ENCODE measurements around the gene RAB3IP.
"Not testable (repeated sequence)": the region's sequence is repeated elsewhere in the genome, so short reads cannot be mapped to it uniquely, and the experiment has no call there.

Gene RAB3IP

DNA sequence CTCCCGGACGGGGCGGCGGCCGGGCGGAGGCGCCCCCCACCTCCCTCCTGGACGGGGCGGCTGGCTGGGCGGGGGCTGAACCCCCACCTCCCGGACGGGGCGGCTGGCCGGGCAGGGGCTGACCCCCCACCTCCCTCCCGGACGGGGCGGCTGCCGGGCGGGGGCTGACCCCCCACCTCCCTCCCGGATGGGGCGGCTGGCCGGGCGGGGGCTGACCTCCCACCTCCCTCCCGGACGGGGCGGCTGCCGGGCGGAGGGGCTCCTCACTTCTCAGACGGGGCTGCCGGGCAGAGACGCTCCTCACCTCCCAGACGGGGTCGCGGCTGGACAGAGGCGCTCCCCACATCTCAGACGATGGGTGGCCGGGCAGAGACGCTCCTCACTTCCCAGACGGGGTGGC, 20.9 kb downstream of the RAB3IP start:
- not testable (repeated sequence) for H3K9me3 ChIP-seq (ENCODE audit: control insufficient read depth, insufficient read depth, low read length); H3K36me3 ChIP-seq (ENCODE audit: control insufficient read depth, insufficient read depth, low read length)

GRCh38 chr12:69765515-69765914, 26.9 kb downstream of the RAB3IP start:
- Histone ChIP-seq H3K36me3 (ENCODE audit: control insufficient read depth, insufficient read depth, low read length) (peaks cover 11% of the 10 kb centered on the region), H3K9me3 (ENCODE audit: control insufficient read depth, insufficient read depth, low read length) (peaks cover 24% of the 10 kb centered on the region), H3K4me3 (ENCODE audit: low read depth, low read length) (no peak overlapping the region), H3K27me3 (ENCODE audit: control insufficient read depth, insufficient read depth, low read length) (no peaks in the 10 kb centered on the region), H3K4me1 (ENCODE audit: control insufficient read depth, insufficient read depth, low read length) (no peaks in the 10 kb centered on the region), H3K9ac (ENCODE audit: low read depth, low read length) (no peak overlapping the region)

More for the DNA sequence above, 20.9 kb downstream of the RAB3IP start:
- H3K27me3 ChIP-seq (ENCODE audit: control insufficient read depth, insufficient read depth, low read length); H3K9ac ChIP-seq (ENCODE audit: low read depth, low read length); H3K4me1 ChIP-seq (ENCODE audit: control insufficient read depth, insufficient read depth, low read length); H3K4me3 ChIP-seq (ENCODE audit: low read depth, low read length): not testable (repeated sequence)

DNA sequence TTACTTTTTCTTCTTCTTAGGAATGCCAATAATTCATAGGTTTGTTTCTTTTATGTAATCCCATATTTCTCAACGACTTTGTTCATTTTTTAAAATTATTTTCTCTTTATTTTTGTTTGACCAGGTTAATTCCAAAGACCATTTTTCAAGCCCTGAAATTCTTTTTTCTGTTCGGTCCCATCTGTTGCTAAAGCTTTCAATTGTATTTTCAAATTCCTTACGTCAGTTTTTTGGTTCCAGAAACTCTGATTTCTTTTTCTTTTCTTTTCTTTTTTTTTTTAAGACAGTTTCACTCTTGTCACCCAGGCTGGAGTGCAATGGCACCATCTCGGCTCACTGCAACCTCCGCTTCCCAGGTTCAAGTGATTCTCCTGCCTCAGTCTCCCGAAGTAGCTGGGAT, 27.6 kb downstream of the RAB3IP start:
- Histone ChIP-seq H3K27me3 (ENCODE audit: control insufficient read depth, insufficient read depth, low read length) (no peaks in the 10 kb centered on the region), H3K4me3 (ENCODE audit: low read depth, low read length) (no peak overlapping the region), H3K9me3 (ENCODE audit: control insufficient read depth, insufficient read depth, low read length) (peaks cover 21% of the 10 kb centered on the region), H3K4me1 (ENCODE audit: control insufficient read depth, insufficient read depth, low read length) (no peaks in the 10 kb centered on the region), H3K36me3 (ENCODE audit: control insufficient read depth, insufficient read depth, low read length) (peaks cover 11% of the 10 kb centered on the region), H3K9ac (ENCODE audit: low read depth, low read length) (no peak overlapping the region)

DNA sequence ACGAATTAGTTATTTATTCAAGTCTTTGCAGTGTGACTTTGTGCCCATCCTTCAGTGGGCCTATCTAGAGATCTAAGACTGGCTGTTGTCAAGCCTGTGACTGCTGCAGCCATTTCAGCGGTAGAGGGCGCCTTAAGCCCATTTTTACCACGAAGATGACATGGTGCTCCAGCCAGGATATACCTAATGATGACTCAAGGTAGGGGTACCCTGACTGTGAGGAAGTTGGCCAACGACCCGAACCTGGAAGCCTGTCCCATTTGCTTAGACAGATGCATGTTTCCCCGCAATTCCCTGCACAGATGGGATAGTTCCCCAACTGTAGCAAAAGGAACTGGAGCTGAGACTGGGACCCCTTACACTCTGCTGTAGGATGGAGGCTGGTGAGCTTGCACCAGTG, 41.3 kb downstream of the RAB3IP start:
- Histone ChIP-seq H3K9ac (ENCODE audit: low read depth, low read length) (no peak overlapping the region), H3K36me3 (ENCODE audit: control insufficient read depth, insufficient read depth, low read length) (no peaks in the 10 kb centered on the region), H3K9me3 (ENCODE audit: control insufficient read depth, insufficient read depth, low read length) (no peaks in the 10 kb centered on the region), H3K27me3 (ENCODE audit: control insufficient read depth, insufficient read depth, low read length) (no peaks in the 10 kb centered on the region), H3K4me1 (ENCODE audit: control insufficient read depth, insufficient read depth, low read length) (no peaks in the 10 kb centered on the region), H3K4me3 (ENCODE audit: low read depth, low read length) (peak overlapping the region; percentile 36)

GRCh38 chr12:69783365-69783764, 44.7 kb downstream of the RAB3IP start:
- no peaks in the 10 kb centered on the region for H3K4me1 ChIP-seq (ENCODE audit: control insufficient read depth, insufficient read depth, low read length)
- H3K27me3 ChIP-seq (ENCODE audit: control insufficient read depth, insufficient read depth, low read length): no peaks in the 10 kb centered on the region
- peak overlapping the region; percentile 6 for H3K9ac ChIP-seq (ENCODE audit: low read depth, low read length)
- H3K9me3 ChIP-seq (ENCODE audit: control insufficient read depth, insufficient read depth, low read length): no peaks in the 10 kb centered on the region
- H3K36me3 ChIP-seq (ENCODE audit: control insufficient read depth, insufficient read depth, low read length): no peaks in the 10 kb centered on the region
- H3K4me3 ChIP-seq (ENCODE audit: low read depth, low read length): no peak overlapping the region

GRCh38 chr12:69789351-69789750, 50.7 kb downstream of the RAB3IP start:
- no peaks in the 10 kb centered on the region for H3K4me1 ChIP-seq (ENCODE audit: control insufficient read depth, insufficient read depth, low read length)
- H3K4me3 ChIP-seq (ENCODE audit: low read depth, low read length): no peak overlapping the region

DNA sequence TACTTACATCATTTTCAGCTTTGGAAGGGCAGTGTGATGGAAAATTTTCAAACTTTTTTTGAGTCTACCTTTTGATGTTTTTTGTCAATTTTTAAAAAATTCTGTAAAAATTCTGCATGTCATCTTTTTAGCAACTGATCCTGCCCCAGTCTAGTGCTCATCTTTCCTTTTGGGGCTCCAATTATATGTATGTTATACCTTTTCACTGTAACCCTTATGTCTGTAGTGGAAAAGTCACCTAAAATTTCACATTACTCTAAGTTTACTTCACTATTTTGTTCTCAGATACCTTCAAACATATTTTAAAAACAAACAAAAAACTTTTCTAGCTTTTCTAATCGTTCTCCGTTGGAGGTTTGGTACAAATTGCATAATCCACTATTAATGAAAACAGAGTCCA, 53.9 kb downstream of the RAB3IP start:
- Histone ChIP-seq H3K36me3 (ENCODE audit: control insufficient read depth, insufficient read depth, low read length) (peaks cover 5% of the 10 kb centered on the region), H3K4me3 (ENCODE audit: low read depth, low read length) (no peak overlapping the region), H3K4me1 (ENCODE audit: control insufficient read depth, insufficient read depth, low read length) (no peaks in the 10 kb centered on the region), H3K27me3 (ENCODE audit: control insufficient read depth, insufficient read depth, low read length) (no peaks in the 10 kb centered on the region), H3K9ac (ENCODE audit: low read depth, low read length) (no peak overlapping the region), H3K9me3 (ENCODE audit: control insufficient read depth, insufficient read depth, low read length) (no peaks in the 10 kb centered on the region)

More at GRCh38 chr12:69789351-69789750, 50.7 kb downstream of the RAB3IP start:
- Histone ChIP-seq H3K9me3 (ENCODE audit: control insufficient read depth, insufficient read depth, low read length) (no peaks in the 10 kb centered on the region), H3K36me3 (ENCODE audit: control insufficient read depth, insufficient read depth, low read length) (no peaks in the 10 kb centered on the region), H3K27me3 (ENCODE audit: control insufficient read depth, insufficient read depth, low read length) (no peaks in the 10 kb centered on the region), H3K9ac (ENCODE audit: low read depth, low read length) (no peak overlapping the region)

DNA sequence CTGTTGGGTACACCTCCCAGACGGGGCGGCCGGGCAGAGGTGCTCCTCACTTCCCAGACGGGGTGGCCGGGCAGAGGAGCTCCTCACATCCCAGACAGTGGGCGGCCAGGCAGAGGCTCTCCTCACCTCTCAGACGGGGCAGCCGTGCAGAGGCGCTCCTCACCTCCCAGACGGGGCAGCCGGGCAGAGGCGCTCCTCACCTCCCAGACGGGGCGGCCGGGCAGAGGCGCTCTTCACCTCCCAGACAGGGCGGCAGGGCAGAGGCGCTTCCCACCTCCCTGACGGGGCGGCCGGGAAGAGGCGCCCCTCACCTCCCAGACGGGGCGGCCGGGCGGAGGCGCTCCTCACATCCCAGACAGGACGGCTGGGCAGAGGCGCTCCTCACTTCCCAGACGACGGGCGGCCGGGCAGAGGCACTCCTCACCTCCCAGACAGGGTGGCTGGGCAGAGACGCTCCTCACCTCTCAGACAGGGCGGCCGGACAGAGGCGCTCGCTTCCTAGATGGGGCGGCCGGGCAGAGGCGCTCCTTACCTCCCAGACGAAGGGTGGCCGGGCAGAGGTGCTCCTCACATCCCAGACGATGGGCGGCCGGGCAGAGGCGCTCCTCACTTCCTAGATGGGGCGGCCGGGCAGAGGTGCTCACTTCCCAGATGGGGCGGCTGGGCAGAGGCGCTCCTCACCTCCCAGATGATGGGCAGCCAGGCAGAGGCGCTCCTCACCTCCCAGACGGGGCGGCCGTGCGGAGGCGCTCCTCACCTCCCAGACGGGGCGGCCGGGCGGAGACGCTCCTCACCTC, 68.6 kb downstream of the RAB3IP start:
- H3K36me3 ChIP-seq (ENCODE audit: control insufficient read depth, insufficient read depth, low read length); H3K9ac ChIP-seq (ENCODE audit: low read depth, low read length); H3K4me1 ChIP-seq (ENCODE audit: control insufficient read depth, insufficient read depth, low read length); H3K4me3 ChIP-seq (ENCODE audit: low read depth, low read length); H3K9me3 ChIP-seq (ENCODE audit: control insufficient read depth, insufficient read depth, low read length); H3K27me3 ChIP-seq (ENCODE audit: control insufficient read depth, insufficient read depth, low read length): not testable (repeated sequence)

GRCh38 chr12:69810870-69811498, 72.3 kb downstream of the RAB3IP start:
- Histone ChIP-seq H3K9me3 (ENCODE audit: control insufficient read depth, insufficient read depth, low read length) (peaks cover 8% of the 10 kb centered on the region), H3K9ac (ENCODE audit: low read depth, low read length) (no peak overlapping the region), H3K4me1 (ENCODE audit: control insufficient read depth, insufficient read depth, low read length) (no peaks in the 10 kb centered on the region), H3K27me3 (ENCODE audit: control insufficient read depth, insufficient read depth, low read length) (no peaks in the 10 kb centered on the region), H3K36me3 (ENCODE audit: control insufficient read depth, insufficient read depth, low read length) (peaks cover 6% of the 10 kb centered on the region), H3K4me3 (ENCODE audit: low read depth, low read length) (no peak overlapping the region)

- Histone ChIP-seq H3K27me3 (ENCODE audit: control insufficient read depth, insufficient read depth, low read length) (no peaks in the 10 kb centered on the region), H3K4me3 (ENCODE audit: low read depth, low read length) (no peak overlapping the region), H3K4me1 (ENCODE audit: control insufficient read depth, insufficient read depth, low read length) (no peaks in the 10 kb centered on the region), H3K36me3 (ENCODE audit: control insufficient read depth, insufficient read depth, low read length) (no peaks in the 10 kb centered on the region), H3K9me3 (ENCODE audit: control insufficient read depth, insufficient read depth, low read length) (peaks cover under 1% of the 10 kb centered on the region), H3K9ac (ENCODE audit: low read depth, low read length) (no peak overlapping the region)
Measured at GRCh38 chr12:69816082-69816481, 77.4 kb downstream of the RAB3IP start.

GRCh38 chr12:69821032-69821455, 82.4 kb downstream of the RAB3IP start:
- H3K4me3 ChIP-seq (ENCODE audit: low read depth, low read length): no peak overlapping the region
- H3K4me1 ChIP-seq (ENCODE audit: control insufficient read depth, insufficient read depth, low read length): peaks cover 7% of the 10 kb centered on the region
- no peak overlapping the region for H3K9ac ChIP-seq (ENCODE audit: low read depth, low read length)
- H3K36me3 ChIP-seq (ENCODE audit: control insufficient read depth, insufficient read depth, low read length): no peaks in the 10 kb centered on the region
- no peaks in the 10 kb centered on the region for H3K27me3 ChIP-seq (ENCODE audit: control insufficient read depth, insufficient read depth, low read length)
- H3K9me3 ChIP-seq (ENCODE audit: control insufficient read depth, insufficient read depth, low read length): no peaks in the 10 kb centered on the region

Data from iPS-15b (cell line).